Ishikawa (cell line): Measurements from ENCODE around the gene ATG4C.

Experiments
- CEBPB ChIP-seq: IDR thresholded peaks from 2 replicates; pipeline ENCODE4 v1.6.1; 2012
- CREB1 ChIP-seq: IDR thresholded peaks from 2 replicates; pipeline ENCODE4 v1.6.1; 2012; ENCODE audit warnings: low read depth
- EGR1 ChIP-seq: IDR thresholded peaks from 2 replicates; pipeline ENCODE4 v1.6.1; 2012
- EP300 ChIP-seq: IDR thresholded peaks from 2 replicates; pipeline ENCODE4 v1.6.1; 2012; ENCODE audit warnings: borderline replicate concordance
- FOXM1 ChIP-seq: IDR thresholded peaks from 2 replicates; pipeline ENCODE4 v1.6.1; 2012; ENCODE audit warnings: low read depth, borderline replicate concordance
- MAX ChIP-seq: IDR thresholded peaks from 2 replicates; pipeline ENCODE4 v1.6.1; 2012
- NFIC ChIP-seq: IDR thresholded peaks from 2 replicates; pipeline ENCODE4 v1.6.1; 2012
- RAD21 ChIP-seq: IDR thresholded peaks from 2 replicates; pipeline ENCODE4 v1.6.1; 2012; ENCODE audit warnings: low read depth
- REST ChIP-seq: IDR thresholded peaks from 2 replicates; pipeline ENCODE4 v1.6.1; 2012; ENCODE audit warnings: low read depth, mild to moderate bottlenecking
- TAF1 ChIP-seq: IDR thresholded peaks from 2 replicates; pipeline ENCODE4 v1.6.1; 2012; ENCODE audit warnings: low read depth, mild to moderate bottlenecking
- TCF12 ChIP-seq: IDR thresholded peaks from 2 replicates; pipeline ENCODE4 v1.6.1; 2012; ENCODE audit warnings: low read depth
- TEAD4 ChIP-seq: IDR thresholded peaks from 2 replicates; pipeline ENCODE4 v1.6.1; 2012
- YY1 ChIP-seq: IDR thresholded peaks from 2 replicates; pipeline ENCODE4 v1.6.1; 2012; ENCODE audit warnings: low read depth
- ZBTB7A ChIP-seq: IDR thresholded peaks from 2 replicates; pipeline ENCODE4 v1.6.1; 2012; ENCODE audit warnings: low read depth
- TF ChIP-seq, protein P1 (sequence below): IDR thresholded peaks from 2 replicates; pipeline ENCODE4 v1.6.1; 2012

Gene ATG4C

DNA sequence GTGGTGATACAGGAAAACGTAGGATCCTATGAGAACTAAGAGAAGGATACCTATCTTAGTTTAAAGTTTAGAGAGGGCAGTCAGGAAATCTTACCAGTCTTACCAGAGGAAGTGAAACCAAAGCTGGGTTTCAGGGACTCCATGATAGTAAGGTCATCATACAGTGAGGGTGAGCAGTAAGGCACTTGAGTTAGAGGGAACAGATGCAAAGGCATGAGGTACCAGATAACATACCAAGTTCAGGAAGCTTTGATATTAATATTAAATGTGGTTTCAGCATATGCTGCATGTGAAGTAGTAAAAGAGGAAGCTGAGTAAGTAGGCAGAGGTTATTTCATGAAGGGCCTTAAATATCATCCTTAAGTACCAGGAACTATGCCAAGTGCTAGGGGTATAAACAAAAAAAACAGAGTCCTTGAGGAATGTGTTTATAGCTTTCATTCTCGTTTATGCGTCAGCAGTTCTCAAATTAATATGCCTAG lies 16.9 kb downstream of the ATG4C start:
- TF ChIP-seq ZBTB7A: no peak
- TF ChIP-seq RAD21: no peak
- no peak for TF ChIP-seq MAX
- no peak for TF ChIP-seq NFIC
- no peak for TF ChIP-seq TEAD4
- no peak for TF ChIP-seq EGR1
- no peak for TF ChIP-seq TCF12
- no peak for TF ChIP-seq FOXM1
- no peak for TF ChIP-seq EP300

GRCh38 chr1:62809788-62810187 lies 25.9 kb downstream of the ATG4C start:
- TF ChIP-seq REST (no peak), RAD21 (no peak), TCF12 (no peak), CEBPB (no peak), NFIC (no peak), TEAD4 (no peak), TAF1 (no peak), EP300 (no peak), CREB1 (no peak), MAX (no peak), FOXM1 (no peak), EGR1 (no peak), YY1 (no peak), ZBTB7A (no peak)
- TF ChIP-seq, protein P1, sequence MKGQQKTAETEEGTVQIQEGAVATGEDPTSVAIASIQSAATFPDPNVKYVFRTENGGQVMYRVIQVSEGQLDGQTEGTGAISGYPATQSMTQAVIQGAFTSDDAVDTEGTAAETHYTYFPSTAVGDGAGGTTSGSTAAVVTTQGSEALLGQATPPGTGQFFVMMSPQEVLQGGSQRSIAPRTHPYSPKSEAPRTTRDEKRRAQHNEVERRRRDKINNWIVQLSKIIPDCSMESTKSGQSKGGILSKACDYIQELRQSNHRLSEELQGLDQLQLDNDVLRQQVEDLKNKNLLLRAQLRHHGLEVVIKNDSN: no peak

DNA sequence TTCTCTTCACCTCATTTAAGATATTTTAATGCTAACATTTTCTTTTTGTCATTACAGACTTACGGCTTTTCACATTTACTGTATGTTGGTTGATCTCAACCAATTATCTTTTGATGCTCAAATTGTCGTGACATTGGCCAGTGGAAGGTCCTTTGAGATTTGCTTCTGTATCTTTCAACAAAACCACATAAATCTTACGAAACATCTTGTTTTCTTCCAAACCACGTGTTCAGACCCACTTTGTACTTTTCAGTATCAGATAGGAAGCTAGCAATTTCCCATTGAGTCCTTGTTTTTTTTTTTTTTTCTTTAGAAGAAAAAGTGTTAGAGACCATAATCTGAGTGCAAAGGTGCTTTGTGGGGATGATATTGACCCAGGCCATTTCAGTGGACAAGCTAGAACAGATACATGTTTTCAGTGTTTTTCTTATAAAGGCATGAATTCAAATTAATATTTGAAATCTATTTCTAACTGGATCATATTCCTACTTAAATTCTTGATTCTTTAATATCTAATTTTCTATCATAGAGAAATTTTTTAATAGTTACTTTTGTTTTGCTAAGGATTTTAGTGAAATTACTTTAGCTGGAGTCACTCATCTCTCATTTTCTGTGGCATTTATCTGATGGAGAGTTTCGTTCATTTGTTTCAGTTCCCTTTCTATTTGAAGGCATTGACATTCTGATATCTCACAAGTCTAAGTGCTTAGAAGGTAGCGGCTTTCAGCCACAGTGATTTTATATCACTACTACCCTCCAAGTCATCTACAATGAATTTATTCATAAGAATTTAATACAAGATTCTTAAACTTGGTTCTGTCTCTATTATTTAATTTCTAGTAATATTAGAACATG lies 26.7 kb downstream of the ATG4C start:
- TF ChIP-seq FOXM1 (no peak), YY1 (no peak), MAX (no peak), TEAD4 (no peak), TCF12 (no peak), EGR1 (no peak), REST (no peak), ZBTB7A (no peak), NFIC (no peak), CEBPB (no peak), TAF1 (no peak), CREB1 (no peak), RAD21 (no peak)
- TF ChIP-seq, protein P1: no peak

- no peak for TF ChIP-seq TAF1
- TF ChIP-seq EP300: no peak
- TF ChIP-seq, protein P1: no peak
- TF ChIP-seq TEAD4: no peak
- no peak for TF ChIP-seq FOXM1
- no peak for TF ChIP-seq NFIC
- no peak for TF ChIP-seq TCF12
- no peak for TF ChIP-seq REST
- TF ChIP-seq CREB1: no peak
- TF ChIP-seq MAX: no peak
- TF ChIP-seq YY1: no peak
- no peak for TF ChIP-seq RAD21
Observed at GRCh38 chr1:62823556-62823955, 39.6 kb downstream of the ATG4C start.
